Astrocyte (in vitro differentiated cells and primary cell): ENCODE results near the gene SYNE1.

Experiments
- EZH2 ChIP-seq: IDR thresholded peaks from 2 replicates; pipeline ENCODE4 v1.6.1; 2012; ENCODE audit warnings: mild to moderate bottlenecking, low read length, inconsistent platforms; ENCODE audit not compliant: insufficient read depth
- TF ChIP-seq, protein P1 (sequence below): IDR thresholded peaks from 2 replicates; pipeline ENCODE4 v1.5.1; 2011; ENCODE audit warnings: low read depth, mild to moderate bottlenecking, inconsistent platforms, low read length, moderate library complexity; ENCODE audit not compliant: insufficient read depth

DNA sequence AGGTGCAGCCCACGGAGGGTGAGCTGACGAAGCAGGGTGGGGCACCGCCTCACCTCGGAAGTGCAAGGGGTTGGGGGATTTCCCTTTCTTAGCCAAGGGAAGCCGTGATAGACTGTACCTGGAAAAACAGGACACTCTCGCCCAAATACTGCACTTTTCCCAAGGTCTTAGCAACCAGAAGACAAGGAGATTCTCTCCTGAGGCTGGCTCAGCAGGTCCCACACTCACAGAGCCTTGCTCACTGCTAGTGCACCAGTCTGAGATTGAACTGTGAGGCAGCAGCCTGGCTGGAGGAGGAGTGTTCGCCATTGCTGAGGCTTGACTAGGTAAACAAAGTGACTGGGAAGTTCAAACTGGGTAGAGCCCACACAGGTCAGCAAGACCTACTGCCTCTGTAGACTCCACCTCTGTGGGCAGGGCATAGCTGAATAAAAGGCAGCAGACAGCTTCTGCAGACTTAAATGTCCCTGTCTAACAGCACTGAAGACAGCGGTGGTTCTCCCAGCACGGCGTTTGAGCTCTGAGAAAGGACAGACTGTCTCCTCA lies 28.0 kb downstream of the SYNE1 start:
- TF ChIP-seq, protein P1, sequence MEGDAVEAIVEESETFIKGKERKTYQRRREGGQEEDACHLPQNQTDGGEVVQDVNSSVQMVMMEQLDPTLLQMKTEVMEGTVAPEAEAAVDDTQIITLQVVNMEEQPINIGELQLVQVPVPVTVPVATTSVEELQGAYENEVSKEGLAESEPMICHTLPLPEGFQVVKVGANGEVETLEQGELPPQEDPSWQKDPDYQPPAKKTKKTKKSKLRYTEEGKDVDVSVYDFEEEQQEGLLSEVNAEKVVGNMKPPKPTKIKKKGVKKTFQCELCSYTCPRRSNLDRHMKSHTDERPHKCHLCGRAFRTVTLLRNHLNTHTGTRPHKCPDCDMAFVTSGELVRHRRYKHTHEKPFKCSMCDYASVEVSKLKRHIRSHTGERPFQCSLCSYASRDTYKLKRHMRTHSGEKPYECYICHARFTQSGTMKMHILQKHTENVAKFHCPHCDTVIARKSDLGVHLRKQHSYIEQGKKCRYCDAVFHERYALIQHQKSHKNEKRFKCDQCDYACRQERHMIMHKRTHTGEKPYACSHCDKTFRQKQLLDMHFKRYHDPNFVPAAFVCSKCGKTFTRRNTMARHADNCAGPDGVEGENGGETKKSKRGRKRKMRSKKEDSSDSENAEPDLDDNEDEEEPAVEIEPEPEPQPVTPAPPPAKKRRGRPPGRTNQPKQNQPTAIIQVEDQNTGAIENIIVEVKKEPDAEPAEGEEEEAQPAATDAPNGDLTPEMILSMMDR: no peak
- TF ChIP-seq EZH2: no peak
